Measurements from ENCODE around the gene TIGD1. TPM values are rescaled to one million over a fixed set of nuclear protein-coding genes. Genes with fewer than 3 reads are reported as not detected.

Gene TIGD1
- total RNA-seq, 2 donors from 2014 or later = 6.0 to 7.7 TPM

Other genes with a start within 250 kb of the TIGD1 start
- under 1 TPM in 1 of 2 donors, not detected in 1; 0.19 TPM for gene ALPP, start 171.8 kb downstream of the TIGD1 start, total RNA-seq
- gene ALPG, start 143.7 kb downstream of the TIGD1 start, total RNA-seq = not detected
- not detected for gene ALPI, start 94.4 kb downstream of the TIGD1 start, total RNA-seq
- gene ECEL1, start 62.7 kb downstream of the TIGD1 start, total RNA-seq = not detected
- not detected for gene PRSS56, start 30.2 kb downstream of the TIGD1 start, total RNA-seq
- gene CHRND, start 24.4 kb downstream of the TIGD1 start, total RNA-seq = not detected
- gene CHRNG, start 10.9 kb downstream of the TIGD1 start, total RNA-seq = not detected
- 10 to 100 TPM; 44.3 to 65.7 TPM for gene EIF4E2, start 132 bp upstream of the TIGD1 start, total RNA-seq
- 1 to 10 TPM in 1 of 2 donors, under 1 TPM in 1; 0.71 to 1.1 TPM for gene EFHD1, start 83.0 kb upstream of the TIGD1 start, total RNA-seq
- gene GIGYF2, start 146.8 kb upstream of the TIGD1 start, total RNA-seq = 10 to 100 TPM; 59.7 to 71.9 TPM
- gene KCNJ13, start 226.0 kb upstream of the TIGD1 start, total RNA-seq = not detected